Activated CD8-positive, alpha-beta T cell treated with anti-CD3 and anti-CD28 coated beads, Interleukin-2, amount 10 ng/mL, durations not matched to agents 7 days and 5 days (primary cell): ENCODE data around the gene KRTAP6-1. TPM values are rescaled to one million over a fixed set of nuclear protein-coding genes. Genes with fewer than 3 reads are reported as not detected.

Experiments
- ATAC-seq: fragments of 150-1000 bp; cut with Tn5 transposase; one replicate; pipeline ENCODE4 v1.10.0; 2021; ENCODE audit warnings: moderate library complexity
- CTCF ChIA-PET: fragments of 350-600 bp; sonication (Branson Sonifier 250); formaldehyde crosslinking; loops from one replicate; lab custom pipeline; 2021; ENCODE audit warnings: antibody characterized with exemption; lab: Charles Lee
- POLR2A ChIA-PET: fragments of 350-600 bp; sonication (Branson Sonifier 250); formaldehyde crosslinking; loops from one replicate; lab custom pipeline; 2021; ENCODE audit warnings: antibody characterized with exemption; lab: Charles Lee
- DNase-seq: peaks from one replicate; pipeline ENCODE4 v3.0.0-alpha.2; 2020
- H3K27ac Mint-ChIP-seq: one replicate; pipeline ENCODE4 v1.8.0; 2021; ENCODE audit warnings: mild to moderate bottlenecking, mixed read lengths
- H3K27me3 Mint-ChIP-seq: one replicate; pipeline ENCODE4 v1.8.0; 2021; ENCODE audit warnings: low read depth, mixed read lengths
- H3K36me3 Mint-ChIP-seq: one replicate; pipeline ENCODE4 v1.8.0; 2021; ENCODE audit warnings: low read depth, mixed read lengths
- H3K4me1 Mint-ChIP-seq: one replicate; pipeline ENCODE4 v1.8.0; 2021; ENCODE audit warnings: low read depth, mixed read lengths
- H3K4me3 Mint-ChIP-seq: one replicate; pipeline ENCODE4 v1.8.0; 2021; ENCODE audit warnings: mild to moderate bottlenecking, mixed read lengths
- H3K9me3 Mint-ChIP-seq: one replicate; pipeline ENCODE4 v1.8.0; 2022; ENCODE audit warnings: mixed read lengths; ENCODE audit not compliant: insufficient read depth
- total RNA-seq, 2 experiments: library from RNA; stranded (reverse); gene quantifications; one replicate each; pipeline ENCODE4 v1.2.3, GENCODE V29; 2021

KRTAP6-1 gene
- total RNA-seq, 2 experiments from 2014 or later, result not detected

DNA sequence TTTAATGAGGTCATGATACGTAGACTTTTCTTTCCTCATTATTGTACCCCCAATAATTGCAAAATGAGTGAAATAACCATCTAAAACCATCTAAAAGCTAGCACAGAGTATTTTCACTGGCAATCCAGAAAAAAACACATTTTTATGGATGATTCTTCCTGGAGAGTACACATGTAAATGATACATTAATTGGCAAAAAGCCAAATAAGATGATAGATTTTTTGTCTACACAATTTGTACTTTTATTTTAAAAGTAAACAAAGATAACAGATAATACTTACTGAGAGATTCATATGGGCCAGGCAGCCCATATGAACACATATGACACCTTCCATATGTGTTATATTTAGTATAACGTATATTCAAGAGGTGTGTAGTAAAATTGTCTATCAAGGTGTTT is 50.1 kb downstream of the KRTAP6-1 start:
- POLR2A ChIA-PET, result no interaction called here
- no peaks in the 10 kb centered on the region for H3K27me3 Mint-ChIP-seq
- DNase-seq, result no peak
- no peaks in the 10 kb centered on the region for H3K4me1 Mint-ChIP-seq
- no peak for ATAC-seq
- CTCF ChIA-PET, result no interaction called here
- no peaks in the 10 kb centered on the region for H3K36me3 Mint-ChIP-seq
- no peaks in the 10 kb centered on the region for H3K9me3 Mint-ChIP-seq
- no peak overlapping the region for H3K27ac Mint-ChIP-seq
- H3K4me3 Mint-ChIP-seq, result no peak overlapping the region

Other genes with a start within 250 kb of the KRTAP6-1 start
- not detected for gene KRTAP13-2, start 241.7 kb downstream of the KRTAP6-1 start, total RNA-seq
- not detected for gene KRTAP13-1, start 217.9 kb downstream of the KRTAP6-1 start, total RNA-seq
- not detected for gene KRTAP13-3, start 188.0 kb downstream of the KRTAP6-1 start, total RNA-seq
- not detected for gene KRTAP13-4, start 183.7 kb downstream of the KRTAP6-1 start, total RNA-seq
- not detected for gene KRTAP15-1, start 173.7 kb downstream of the KRTAP6-1 start, total RNA-seq
- not detected for gene KRTAP19-1, start 133.6 kb downstream of the KRTAP6-1 start, total RNA-seq
- not detected for gene KRTAP19-2, start 126.5 kb downstream of the KRTAP6-1 start, total RNA-seq
- not detected for gene KRTAP19-3, start 121.9 kb downstream of the KRTAP6-1 start, total RNA-seq
- not detected for gene KRTAP19-4, start 116.8 kb downstream of the KRTAP6-1 start, total RNA-seq
- gene KRTAP19-5, start 111.8 kb downstream of the KRTAP6-1 start, total RNA-seq, result not detected
- not detected for gene KRTAP19-6, start 72.1 kb downstream of the KRTAP6-1 start, total RNA-seq
- gene KRTAP19-7, start 52.6 kb downstream of the KRTAP6-1 start, total RNA-seq, result not detected
- not detected for gene KRTAP22-2, start 23.5 kb downstream of the KRTAP6-1 start, total RNA-seq
- not detected for gene KRTAP6-3, start 21.5 kb downstream of the KRTAP6-1 start, total RNA-seq
- not detected for gene KRTAP6-2, start 15.0 kb downstream of the KRTAP6-1 start, total RNA-seq
- not detected for gene KRTAP22-1, start 12.8 kb downstream of the KRTAP6-1 start, total RNA-seq
- not detected for gene KRTAP20-1, start 2.5 kb upstream of the KRTAP6-1 start, total RNA-seq
- gene KRTAP20-4, start 6.7 kb upstream of the KRTAP6-1 start, total RNA-seq, result not detected
- not detected for gene KRTAP20-2, start 21.3 kb upstream of the KRTAP6-1 start, total RNA-seq
- not detected for gene KRTAP20-3, start 28.9 kb upstream of the KRTAP6-1 start, total RNA-seq
- gene KRTAP21-3, start 104.8 kb upstream of the KRTAP6-1 start, total RNA-seq, result not detected
- not detected for gene KRTAP21-2, start 133.3 kb upstream of the KRTAP6-1 start, total RNA-seq
- gene KRTAP21-1, start 141.5 kb upstream of the KRTAP6-1 start, total RNA-seq, result not detected
- gene KRTAP8-1, start 199.3 kb upstream of the KRTAP6-1 start, total RNA-seq, result not detected
- gene KRTAP7-1, start 215.8 kb upstream of the KRTAP6-1 start, total RNA-seq, result not detected